Inferior parietal cortex (tissue), 1 donor: ENCODE measurements around the gene FAM120B.

ENCODE experiments used
- DNase-seq: peaks from one replicate; pipeline ENCODE4 v3.0.0-alpha.2; 2016; ENCODE audit errors: extremely low spot score

Gene FAM120B

GRCh38 chr6:170443151-170443662 is 136.6 kb downstream of the FAM120B start:
- DNase-seq = no peak

- DNase-seq = no peak
These were observed 137.6 kb downstream of the FAM120B start for GRCh38 chr6:170444056-170444591.

- no peak for DNase-seq
These were observed 138.3 kb downstream of the FAM120B start for GRCh38 chr6:170444811-170445211.

- no peak for DNase-seq
These were observed 138.9 kb downstream of the FAM120B start for GRCh38 chr6:170445487-170445886.

GRCh38 chr6:170445971-170446370 is 139.4 kb downstream of the FAM120B start:
- no peak for DNase-seq

- no peak for DNase-seq
These were observed 140.4 kb downstream of the FAM120B start for GRCh38 chr6:170446841-170447560.

GRCh38 chr6:170447561-170447930 is 141.0 kb downstream of the FAM120B start:
- no peak for DNase-seq

GRCh38 chr6:170448317-170448716 is 141.8 kb downstream of the FAM120B start:
- DNase-seq = no peak

- DNase-seq = no peak
These were observed 142.4 kb downstream of the FAM120B start for GRCh38 chr6:170448751-170449630.

- no peak for DNase-seq
These were observed 143.5 kb downstream of the FAM120B start for GRCh38 chr6:170449835-170450753.

- no peak for DNase-seq
These were observed 144.6 kb downstream of the FAM120B start for GRCh38 chr6:170450916-170451761.

- DNase-seq = no peak
These were observed 145.4 kb downstream of the FAM120B start for GRCh38 chr6:170451762-170452651.

GRCh38 chr6:170452767-170453545 is 146.4 kb downstream of the FAM120B start:
- DNase-seq = no peak

GRCh38 chr6:170453586-170454511 is 147.3 kb downstream of the FAM120B start:
- DNase-seq = no peak

GRCh38 chr6:170454512-170455285 is 148.1 kb downstream of the FAM120B start:
- DNase-seq = no peak

GRCh38 chr6:170455335-170455979 is 148.9 kb downstream of the FAM120B start:
- DNase-seq = no peak
